ENCODE results near the gene TSKU.

DNA sequence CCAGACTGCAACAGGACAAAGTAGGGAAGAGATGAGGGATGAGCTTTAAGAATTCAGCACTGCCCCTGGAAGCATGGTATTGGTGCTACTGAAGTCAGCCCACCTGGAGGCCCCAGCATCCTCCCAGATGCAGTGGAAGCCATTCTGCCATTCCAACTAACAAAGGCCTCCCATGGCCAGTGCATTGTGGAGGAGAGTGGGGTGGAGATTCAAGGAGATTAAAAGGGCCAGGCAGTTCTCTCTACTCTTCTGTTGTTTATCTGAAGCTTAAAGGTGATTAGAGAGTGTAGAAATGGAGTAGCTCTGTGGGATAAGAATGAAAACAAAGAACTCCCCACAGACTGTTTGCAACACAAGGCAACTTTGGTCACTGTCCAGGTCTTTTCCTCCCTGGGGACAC, 24.1 kb upstream of the TSKU start:
- TF ChIP-seq CTCF (IDR thresholded peaks at IDR 0.05) (no peak), EZH2 (IDR thresholded peaks at IDR 0.05) (no peak)
